SK-N-MC (cell line): Measurements from ENCODE around the gene ZNF761.
"Not testable (repeated sequence)": the region's sequence is repeated elsewhere in the genome, so short reads cannot be mapped to it uniquely, and the experiment has no call there.

Experiments used
- EZH2 ChIP-seq: fragments of 200-600 bp; sonication (generic); IDR thresholded peaks from one replicate; pipeline ENCODE4 v1.6.1; 2017; ENCODE audit warnings: antibody characterized with exemption
- POLR2AphosphoS5 ChIP-seq: IDR thresholded peaks from 2 replicates; pipeline ENCODE4 v1.6.1; 2012; ENCODE audit warnings: mild to moderate bottlenecking, low read depth, low read length, borderline replicate concordance

GRCh38 chr19:53395840-53396524 lies 35.8 kb upstream of the ZNF761 start:
- TF ChIP-seq EZH2, POLR2AphosphoS5: not testable (repeated sequence)
